Transverse colon (tissue), 4 donors: ENCODE data around the gene ERGIC1. TPM values are rescaled to one million over a fixed set of nuclear protein-coding genes. Genes with fewer than 3 reads are reported as not detected.
A peak's percentile ranks its signal among the peaks of the same experiment; 100 is the strongest.

Source experiments
- DNase-seq: peaks from one replicate; pipeline ENCODE4 v3.0.0-alpha.2; 2019
- H3K27ac ChIP-seq, 4 donors: fragments of 200-600 bp; sonication (generic); 2 replicates each; pipeline ENCODE4 v1.5.1; 2016 to 2018; ENCODE audit warnings: inconsistent platforms in 4 of 4
- H3K27me3 ChIP-seq: fragments of 200-600 bp; sonication (generic); 2 replicates; pipeline ENCODE4 v1.5.1; 2017; ENCODE audit warnings: inconsistent platforms
- H3K36me3 ChIP-seq, 4 donors: fragments of 200-600 bp; sonication (generic); 2 replicates each; pipeline ENCODE4 v1.5.1; 2017 to 2019; ENCODE audit warnings: inconsistent platforms in 4 of 4
- H3K4me1 ChIP-seq, 4 donors: fragments of 200-600 bp; sonication (generic); 2 replicates each; pipeline ENCODE4 v1.5.1; 2017 to 2020; ENCODE audit warnings: inconsistent platforms in 4 of 4
- H3K4me3 ChIP-seq, 4 donors: fragments of 200-600 bp; sonication (generic); 1 replicate in 1 of 4; 2 replicates in 3 of 4; pipeline versions ENCODE4 v1.5.1 to v1.6.1; 2017 to 2019; ENCODE audit warnings: inconsistent platforms in 4 of 4
- H3K9me3 ChIP-seq, 2 donors: fragments of 200-600 bp; sonication (generic); 2 replicates each; pipeline ENCODE4 v1.5.1; 2017 to 2019; ENCODE audit warnings: inconsistent platforms in 2 of 2
- CTCF ChIP-seq, 5 experiments: fragments of 200-600 bp in 3 of 5; fragments of 450-650 bp in 2 of 5; sonication (generic) in 3 of 5; IDR thresholded peaks; 1 replicate in 2 of 5; 2 replicates in 3 of 5; pipeline ENCODE4 v1.5.1; 2016 to 2017; ENCODE audit warnings: antibody characterized with exemption in 5 of 5, inconsistent platforms in 3 of 5, mild to moderate bottlenecking in 2 of 5, moderate library complexity in 1 of 5
- EP300 ChIP-seq: sonication (generic); formaldehyde crosslinking; IDR thresholded peaks from one replicate; pipeline ENCODE4 v1.6.1; 2017; ENCODE audit warnings: antibody characterized with exemption, low read depth
- POLR2A ChIP-seq: fragments of 450-650 bp; IDR thresholded peaks from one replicate; pipeline ENCODE4 v1.6.1; 2016; ENCODE audit warnings: antibody characterized with exemption, mild to moderate bottlenecking, moderate library complexity
- POLR2AphosphoS5 ChIP-seq, 3 donors: sonication (generic); formaldehyde crosslinking; IDR thresholded peaks; one replicate each; pipeline ENCODE4 v1.6.1; 2016; ENCODE audit warnings: antibody characterized with exemption in 3 of 3
- WGBS, 2 donors: methylation state at CpG; one replicate each; pipeline ENCODE4 v1.1.5; 2018; ENCODE audit warnings: low coverage in 1 of 2; 5-methylcytosine and 5-hydroxymethylcytosine counted together
- in situ Hi-C, 4 donors: fragments of 200-750 bp; cut with MboI; loops; one replicate each; pipeline versions ENCODE4 v1.15.0 to v1.15.1; 2017; ENCODE audit warnings: low sequenced_read_pairs in 3 of 4, low pct_ligation_motif_present in 1 of 4, low pct_unique_long_range_greater_than_20kb in 1 of 4
- intact Hi-C: fragments of 100-400 bp; cut with DNase I; formaldehyde crosslinking; loops from one replicate; pipeline ENCODE4 v1.15.1; 2023; ENCODE audit warnings: low total_unique reads
- total RNA-seq, 4 donors: library from RNA; depleted of rRNA; stranded (reverse); fragments of >200 nt; gene quantifications; one replicate each; pipeline ENCODE4 v1.1.0, GENCODE V29; 2016

The ERGIC1 gene
- total RNA-seq, 4 donors from 2014 or later = 125 to 252 (median 184) TPM

- H3K9me3 ChIP-seq = no peaks in the 10 kb centered on the region
- no peaks in the 10 kb centered on the region for H3K27me3 ChIP-seq
- H3K4me1 ChIP-seq = peaks cover 26 to 35% (median 31%) of the 10 kb centered on the region in 4 donors
- intact Hi-C loops (loop anchor here (5.0 to 10.0 kb wide), 2 partner anchors 40 to 58 kb away; partner anchors contain the start of gene DUSP1), in situ Hi-C loops (loop anchor here in 1 of 4 donors (10.0 kb wide), 1 partner anchor 58 kb away; the partner anchor contains the start of gene DUSP1)
- no peak overlapping the region for H3K4me3 ChIP-seq
- no peaks in the 10 kb centered on the region for H3K36me3 ChIP-seq
- DNase-seq = no peak
- peak overlapping the region; percentile 89 to 94 (median 92) for H3K27ac ChIP-seq
- WGBS, 2 donors = 75% methylated on average over 8 to 14 of the region's 14 CpGs
- TF ChIP-seq POLR2AphosphoS5 (IDR thresholded peaks at IDR 0.05) = no peak
- no peak for TF ChIP-seq EP300
- no peak for TF ChIP-seq POLR2A
- no peak for TF ChIP-seq CTCF (IDR thresholded peaks at IDR 0.05)
These were observed 1.4 kb upstream of the ERGIC1 start for GRCh38 chr5:172832383-172833315.

GRCh38 chr5:172833372-172833685 is 722 bp upstream of the ERGIC1 start:
- in situ Hi-C loops = loop anchor here in 1 of 4 donors (10.0 kb wide), 1 partner anchor 59 kb away; the partner anchor contains the start of gene DUSP1
- intact Hi-C loops = loop anchor here (5.0 to 10.0 kb wide), 2 partner anchors 39 to 59 kb away; partner anchors contain the start of gene DUSP1
- Histone ChIP-seq H3K27ac (peak overlapping the region; percentile 89 to 94 (median 92)), H3K27me3 (no peaks in the 10 kb centered on the region), H3K4me3 (peak overlapping the region in 2 of 4 donors; percentile 64 to 96), H3K4me1 (peaks cover 32 to 42% (median 38%) of the 10 kb centered on the region in 4 donors), H3K36me3 (no peaks in the 10 kb centered on the region), H3K9me3 (no peaks in the 10 kb centered on the region)
- no peak for DNase-seq
- TF ChIP-seq POLR2AphosphoS5 (IDR thresholded peaks at IDR 0.05) (no peak), EP300 (no peak), POLR2A (no peak)
- 52% methylated on average over 6 of the region's 6 CpGs; no CpG with 5 or more reads in 1 of the 2 donors for WGBS, 2 donors

GRCh38 chr5:172834415-172835289 is 601 bp downstream of the ERGIC1 start:
- Histone ChIP-seq H3K4me1 (peaks cover 35 to 51% (median 42%) of the 10 kb centered on the region in 4 donors), H3K27me3 (no peaks in the 10 kb centered on the region), H3K27ac (peak overlapping the region; percentile 89 to 94 (median 92)), H3K4me3 (peak overlapping the region; percentile 64 to 96 (median 76)), H3K36me3 (no peaks in the 10 kb centered on the region), H3K9me3 (no peaks in the 10 kb centered on the region)
- 5% methylated on average over 8 of the region's 32 CpGs; no CpG with 5 or more reads in 1 of the 2 donors for WGBS, 2 donors
- intact Hi-C loops (loop anchor here (5.0 to 10.0 kb wide), 2 partner anchors 38 to 60 kb away; partner anchors contain the start of gene DUSP1), in situ Hi-C loops (loop anchor here in 1 of 4 donors (10.0 kb wide), 1 partner anchor 60 kb away; the partner anchor contains the start of gene DUSP1)
- peak; percentile 39 for DNase-seq
- TF ChIP-seq POLR2AphosphoS5 (IDR thresholded peaks at IDR 0.05) = no peak
- peak in 3 of 5 experiments; percentile 11 to 12 (median 11) for TF ChIP-seq CTCF (IDR thresholded peaks at IDR 0.05)
- no peak for TF ChIP-seq EP300
- TF ChIP-seq POLR2A = peak; percentile 32

- WGBS, 2 donors = 57% methylated on average over 11 of the region's 13 CpGs; no CpG with 5 or more reads in 1 of the 2 donors
These were observed 1.4 kb downstream of the ERGIC1 start for GRCh38 chr5:172835290-172835993.

More at GRCh38 chr5:172835290-172835993, 1.4 kb downstream of the ERGIC1 start:
- H3K9me3 ChIP-seq = no peaks in the 10 kb centered on the region
- DNase-seq = no peak
- peaks cover 40 to 59% (median 48%) of the 10 kb centered on the region in 4 donors for H3K4me1 ChIP-seq
- peak overlapping the region; percentile 89 to 94 (median 92) for H3K27ac ChIP-seq
- H3K4me3 ChIP-seq = peak overlapping the region; percentile 64 to 96 (median 76)
- in situ Hi-C loops = loop anchor here in 1 of 4 donors (10.0 kb wide), 1 partner anchor 61 kb away; the partner anchor contains the start of gene DUSP1
- no peaks in the 10 kb centered on the region for H3K36me3 ChIP-seq
- intact Hi-C loops = loop anchor here (10.0 kb wide), 1 partner anchor 61 kb away; the partner anchor contains the start of gene DUSP1
- H3K27me3 ChIP-seq = no peaks in the 10 kb centered on the region
- TF ChIP-seq POLR2AphosphoS5 (IDR thresholded peaks at IDR 0.05) (no peak), POLR2A (no peak), CTCF (IDR thresholded peaks at IDR 0.05) (no peak), EP300 (no peak)
